Keratinocyte (primary cell): ENCODE results near the gene STARD5. TPM values are rescaled to one million over a fixed set of nuclear protein-coding genes. Genes with fewer than 3 reads are reported as not detected.

Experiments
- DNase-seq: peaks from one replicate; pipeline ENCODE4 v3.0.0-alpha.2; 2011; ENCODE audit warnings: low read depth, missing footprints, low spot score
- FAIRE-seq: peaks from 2 replicates; lab custom pipeline; 2011; peaks lifted over from hg19 to GRCh38; lab: Jason Lieb, UNC
- H2AFZ ChIP-seq: 2 replicates; pipeline ENCODE4 v1.6.0; 2012; ENCODE audit warnings: low read length, control low read depth, inconsistent platforms; ENCODE audit not compliant: control insufficient read depth
- H3K27ac ChIP-seq: 2 replicates; pipeline ENCODE4 v1.5.1; 2011; ENCODE audit warnings: low read length; ENCODE audit not compliant: control insufficient read depth, insufficient read depth
- H3K27me3 ChIP-seq: 3 replicates; pipeline ENCODE4 v1.6.0; 2011; ENCODE audit warnings: low read length; ENCODE audit not compliant: control insufficient read depth, insufficient read depth; ENCODE audit errors: extremely low read depth
- H3K36me3 ChIP-seq, 2 experiments: 2 replicates in 1 of 2; 3 replicates in 1 of 2; pipeline ENCODE4 v1.5.1; 2011; ENCODE audit warnings: low read length in 2 of 2, mild to moderate bottlenecking in 1 of 2; ENCODE audit not compliant: control insufficient read depth in 2 of 2, insufficient read depth in 2 of 2; ENCODE audit errors: extremely low read depth in 1 of 2
- H3K4me1 ChIP-seq: 3 replicates; pipeline ENCODE4 v1.5.1; 2011; ENCODE audit warnings: low read length; ENCODE audit not compliant: control insufficient read depth, insufficient read depth; ENCODE audit errors: extremely low read depth
- H3K4me2 ChIP-seq: 3 replicates; pipeline ENCODE4 v1.6.0; 2011; ENCODE audit warnings: low read depth, low read length; ENCODE audit not compliant: control insufficient read depth, insufficient read depth; ENCODE audit errors: extremely low read depth
- H3K4me3 ChIP-seq, 3 experiments: fragments of 200-600 bp in 1 of 3; sonication (generic) in 1 of 3; 2 replicates in 2 of 3; 3 replicates in 1 of 3; pipeline ENCODE4 v1.5.1; 2011 to 2016; ENCODE audit warnings: low read length in 3 of 3, mild to moderate bottlenecking in 3 of 3, control low read depth in 2 of 3, inconsistent platforms in 1 of 3, low read depth in 1 of 3, mixed read lengths in 1 of 3, mixed run types in 1 of 3, moderate library complexity in 1 of 3; ENCODE audit not compliant: control insufficient read depth in 2 of 3, insufficient read depth in 2 of 3; ENCODE audit errors: extremely low read depth in 1 of 3
- H3K79me2 ChIP-seq: 2 replicates; pipeline ENCODE4 v1.6.0; 2012; ENCODE audit warnings: low read length; ENCODE audit not compliant: control insufficient read depth, insufficient read depth
- H3K9ac ChIP-seq: 3 replicates; pipeline ENCODE4 v1.6.0; 2011; ENCODE audit warnings: low read length; ENCODE audit not compliant: control insufficient read depth, insufficient read depth; ENCODE audit errors: extremely low read depth
- H3K9me1 ChIP-seq: 3 replicates; pipeline ENCODE4 v1.6.0; 2011; ENCODE audit warnings: low read length; ENCODE audit not compliant: control insufficient read depth, insufficient read depth; ENCODE audit errors: extremely low read depth
- H3K9me3 ChIP-seq: 2 replicates; pipeline ENCODE4 v1.5.1; 2012; ENCODE audit warnings: low read depth, low read length; ENCODE audit not compliant: control insufficient read depth
- H4K20me1 ChIP-seq: 3 replicates; pipeline ENCODE4 v1.6.0; 2011; ENCODE audit warnings: low read length; ENCODE audit not compliant: control insufficient read depth, insufficient read depth; ENCODE audit errors: extremely low read depth
- CTCF ChIP-seq, 3 experiments: IDR thresholded peaks in 1 of 3; conservative IDR thresholded peaks in 1 of 3; optimal IDR thresholded peaks in 1 of 3; 2 replicates in 2 of 3; 3 replicates in 1 of 3; pipeline versions ENCODE3 to v1.5.1; 2011; ENCODE audit warnings: low read length in 3 of 3, mild to moderate bottlenecking in 3 of 3, moderate library complexity in 2 of 3, control low read depth in 1 of 3, inconsistent platforms in 1 of 3; ENCODE audit not compliant: insufficient read depth in 2 of 3; ENCODE audit errors: extremely low read depth in 1 of 3
- EZH2 ChIP-seq: IDR thresholded peaks from one replicate; pipeline ENCODE4 v1.6.1; 2012; ENCODE audit warnings: inconsistent platforms, mild to moderate bottlenecking, low read length, moderate library complexity
- dilution Hi-C: fragments of 300-500 bp; cut with MboI; formaldehyde crosslinking; loops from one replicate; pipeline ENCODE4 v1.7.0; 2020; ENCODE audit warnings: low sequenced_read_pairs; ENCODE audit not compliant: extremely low pct_ligation_motif_present
- polyA plus RNA-seq, 5 experiments: library from polyadenylated mRNA; depleted of rRNA in 3 of 5; stranded (reverse) in 3 of 5; stranded (forward) in 1 of 5; unstranded in 1 of 5; fragments of >200 nt; gene quantifications; 1 replicate in 1 of 5; 2 replicates in 3 of 5; 3 replicates in 1 of 5; pipeline versions ENCODE4 v1.2.1 to v1.2.3, GENCODE V29; 2011 to 2012; ENCODE audit warnings: missing spikeins in 2 of 5, low read depth in 1 of 5, low replicate concordance in 1 of 5

Gene STARD5
- polyA plus RNA-seq, 1 donor (not counting 4 experiments of a cell fraction or from before 2014, with no cell fraction given) = 38.8 TPM

GRCh38 chr15:81299630-81300273 is 24.2 kb downstream of the STARD5 start:
- no peak overlapping the region for H3K4me2 ChIP-seq
- DNase-seq (no peak), FAIRE-seq (no peak)
- H3K36me3 ChIP-seq = no peaks in the 10 kb centered on the region
- H3K27ac ChIP-seq = no peak overlapping the region
- TF ChIP-seq EZH2 (no peak), CTCF (optimal IDR thresholded peaks at IDR 0.05 in 1 of 3, IDR thresholded peaks at IDR 0.05 in 1 of 3, conservative IDR thresholded peaks at IDR 0.05 in 1 of 3; ENCODE audit: extremely low read depth in 1 of 3, insufficient read depth in 2 of 3, low read length in 3 of 3) (no peak)
- dilution Hi-C loops = no loop called here
- no peaks in the 10 kb centered on the region for H3K27me3 ChIP-seq
- H3K9ac ChIP-seq = no peak overlapping the region
- H3K9me1 ChIP-seq = no peaks in the 10 kb centered on the region
- no peaks in the 10 kb centered on the region for H3K79me2 ChIP-seq
- no peak overlapping the region for H2AFZ ChIP-seq
- H3K9me3 ChIP-seq = no peaks in the 10 kb centered on the region
- H3K4me3 ChIP-seq = no peak overlapping the region
- H4K20me1 ChIP-seq = no peaks in the 10 kb centered on the region
- peaks cover 32% of the 10 kb centered on the region for H3K4me1 ChIP-seq

GRCh38 chr15:81299156-81299555 is 24.8 kb downstream of the STARD5 start:
- H4K20me1 ChIP-seq = no peaks in the 10 kb centered on the region
- H3K4me2 ChIP-seq = no peak overlapping the region
- H3K4me1 ChIP-seq = peaks cover 29% of the 10 kb centered on the region
- H3K4me3 ChIP-seq = no peak overlapping the region
- H3K9me3 ChIP-seq = no peaks in the 10 kb centered on the region
- dilution Hi-C loops = no loop called here
- no peaks in the 10 kb centered on the region for H3K27me3 ChIP-seq
- no peaks in the 10 kb centered on the region for H3K9me1 ChIP-seq
- no peak overlapping the region for H3K9ac ChIP-seq
- H3K27ac ChIP-seq = no peak overlapping the region
- FAIRE-seq = no peak
- no peaks in the 10 kb centered on the region for H3K79me2 ChIP-seq
- TF ChIP-seq EZH2 (no peak), CTCF (optimal IDR thresholded peaks at IDR 0.05 in 1 of 3, IDR thresholded peaks at IDR 0.05 in 1 of 3, conservative IDR thresholded peaks at IDR 0.05 in 1 of 3; ENCODE audit: extremely low read depth in 1 of 3, insufficient read depth in 2 of 3, low read length in 3 of 3) (no peak)
- no peak overlapping the region for H2AFZ ChIP-seq
- no peaks in the 10 kb centered on the region for H3K36me3 ChIP-seq
- no peak for DNase-seq
